Activated naive CD8-positive, alpha-beta T cell treated with anti-CD3 and anti-CD28 coated beads, Interleukin-2, amount 50 U/mL, for 24 hours (primary cell): Measurements from ENCODE around the gene CA10.

Experiments
- ATAC-seq: fragments of 150-1000 bp; cut with Tn5 transposase; one replicate; pipeline ENCODE4 v1.10.0; 2021
- DNase-seq: peaks from one replicate; pipeline ENCODE4 v3.0.0; 2021
- H3K27ac Mint-ChIP-seq: one replicate; pipeline ENCODE4 v1.8.0; 2021; ENCODE audit warnings: mild to moderate bottlenecking, mixed read lengths
- H3K27me3 Mint-ChIP-seq: one replicate; pipeline ENCODE4 v1.8.0; 2021; ENCODE audit warnings: mixed read lengths
- H3K36me3 Mint-ChIP-seq: one replicate; pipeline ENCODE4 v1.8.0; 2021; ENCODE audit warnings: low read depth, mixed read lengths
- H3K4me1 Mint-ChIP-seq: one replicate; pipeline ENCODE4 v1.8.0; 2021; ENCODE audit warnings: mixed read lengths
- H3K4me3 Mint-ChIP-seq: one replicate; pipeline ENCODE4 v1.8.0; 2021; ENCODE audit warnings: mild to moderate bottlenecking, moderate library complexity, mixed read lengths
- H3K9me3 Mint-ChIP-seq: one replicate; pipeline ENCODE4 v1.8.0; 2021; ENCODE audit warnings: mixed read lengths

Gene CA10

GRCh38 chr17:51764387-51764971 lies 394.0 kb downstream of the CA10 start:
- no peak overlapping the region for H3K27ac Mint-ChIP-seq
- H3K4me1 Mint-ChIP-seq: no peaks in the 10 kb centered on the region
- DNase-seq: peak; percentile 23
- H3K4me3 Mint-ChIP-seq: no peak overlapping the region
- no peaks in the 10 kb centered on the region for H3K36me3 Mint-ChIP-seq
- H3K27me3 Mint-ChIP-seq: peaks cover 11% of the 10 kb centered on the region
- ATAC-seq: peak; percentile 91
- no peaks in the 10 kb centered on the region for H3K9me3 Mint-ChIP-seq

GRCh38 chr17:51763058-51763457 lies 395.5 kb downstream of the CA10 start:
- DNase-seq (no peak), ATAC-seq (no peak)
- Mint-ChIP-seq H3K4me3 (no peak overlapping the region), H3K27me3 (peaks cover 11% of the 10 kb centered on the region), H3K27ac (no peak overlapping the region), H3K9me3 (no peaks in the 10 kb centered on the region), H3K36me3 (no peaks in the 10 kb centered on the region), H3K4me1 (no peaks in the 10 kb centered on the region)

- Mint-ChIP-seq H3K27ac (no peak overlapping the region), H3K36me3 (no peaks in the 10 kb centered on the region), H3K4me3 (no peak overlapping the region), H3K9me3 (no peaks in the 10 kb centered on the region), H3K4me1 (no peaks in the 10 kb centered on the region), H3K27me3 (peaks cover 11% of the 10 kb centered on the region)
- DNase-seq (no peak), ATAC-seq (no peak)
These were observed 397.4 kb downstream of the CA10 start for GRCh38 chr17:51761105-51761504.

GRCh38 chr17:51759260-51759659 lies 399.3 kb downstream of the CA10 start:
- Mint-ChIP-seq H3K4me3 (no peak overlapping the region), H3K4me1 (no peaks in the 10 kb centered on the region), H3K36me3 (no peaks in the 10 kb centered on the region), H3K27me3 (peaks cover 12% of the 10 kb centered on the region), H3K27ac (no peak overlapping the region), H3K9me3 (no peaks in the 10 kb centered on the region)
- ATAC-seq: no peak
- no peak for DNase-seq

GRCh38 chr17:51751072-51751471 lies 407.4 kb downstream of the CA10 start:
- ATAC-seq (no peak), DNase-seq (no peak)
- H3K36me3 Mint-ChIP-seq: no peaks in the 10 kb centered on the region
- no peaks in the 10 kb centered on the region for H3K9me3 Mint-ChIP-seq
- H3K27me3 Mint-ChIP-seq: peaks cover 2% of the 10 kb centered on the region
- no peaks in the 10 kb centered on the region for H3K4me1 Mint-ChIP-seq
- H3K4me3 Mint-ChIP-seq: no peak overlapping the region
- H3K27ac Mint-ChIP-seq: no peak overlapping the region

- DNase-seq (no peak), ATAC-seq (peak; percentile 33)
- H3K27ac Mint-ChIP-seq: no peak overlapping the region
- H3K4me1 Mint-ChIP-seq: no peaks in the 10 kb centered on the region
- H3K9me3 Mint-ChIP-seq: no peaks in the 10 kb centered on the region
- no peaks in the 10 kb centered on the region for H3K36me3 Mint-ChIP-seq
- H3K27me3 Mint-ChIP-seq: no peaks in the 10 kb centered on the region
- no peak overlapping the region for H3K4me3 Mint-ChIP-seq
These were observed 409.5 kb downstream of the CA10 start for GRCh38 chr17:51748749-51749604.

- DNase-seq (no peak), ATAC-seq (no peak)
- Mint-ChIP-seq H3K9me3 (no peaks in the 10 kb centered on the region), H3K4me3 (no peak overlapping the region), H3K4me1 (no peaks in the 10 kb centered on the region), H3K36me3 (no peaks in the 10 kb centered on the region), H3K27ac (no peak overlapping the region), H3K27me3 (no peaks in the 10 kb centered on the region)
These were observed 412.1 kb downstream of the CA10 start for GRCh38 chr17:51746421-51746820.

- Mint-ChIP-seq H3K4me3 (no peak overlapping the region), H3K27me3 (no peaks in the 10 kb centered on the region), H3K36me3 (no peaks in the 10 kb centered on the region), H3K4me1 (no peaks in the 10 kb centered on the region), H3K27ac (no peak overlapping the region), H3K9me3 (no peaks in the 10 kb centered on the region)
- ATAC-seq (no peak), DNase-seq (no peak)
These were observed 412.5 kb downstream of the CA10 start for GRCh38 chr17:51745993-51746392.

GRCh38 chr17:51743477-51743876 lies 415.0 kb downstream of the CA10 start:
- H3K27me3 Mint-ChIP-seq: peaks cover 2% of the 10 kb centered on the region
- DNase-seq (no peak), ATAC-seq (no peak)
- no peaks in the 10 kb centered on the region for H3K36me3 Mint-ChIP-seq
- no peaks in the 10 kb centered on the region for H3K9me3 Mint-ChIP-seq
- H3K27ac Mint-ChIP-seq: no peak overlapping the region
- no peak overlapping the region for H3K4me3 Mint-ChIP-seq
- H3K4me1 Mint-ChIP-seq: no peaks in the 10 kb centered on the region

- no peak overlapping the region for H3K4me3 Mint-ChIP-seq
- peaks cover 2% of the 10 kb centered on the region for H3K27me3 Mint-ChIP-seq
- H3K27ac Mint-ChIP-seq: no peak overlapping the region
- H3K9me3 Mint-ChIP-seq: no peaks in the 10 kb centered on the region
- no peaks in the 10 kb centered on the region for H3K4me1 Mint-ChIP-seq
- no peak for ATAC-seq
- no peaks in the 10 kb centered on the region for H3K36me3 Mint-ChIP-seq
- no peak for DNase-seq
These were observed 415.9 kb downstream of the CA10 start for GRCh38 chr17:51742571-51742970.

- Mint-ChIP-seq H3K4me3 (no peak overlapping the region), H3K27me3 (peaks cover 2% of the 10 kb centered on the region), H3K36me3 (no peaks in the 10 kb centered on the region), H3K9me3 (no peaks in the 10 kb centered on the region), H3K27ac (no peak overlapping the region), H3K4me1 (no peaks in the 10 kb centered on the region)
- no peak for DNase-seq
- ATAC-seq: no peak
These were observed 417.1 kb downstream of the CA10 start for GRCh38 chr17:51741458-51741857.

- ATAC-seq (no peak), DNase-seq (no peak)
- Mint-ChIP-seq H3K27me3 (peaks cover 2% of the 10 kb centered on the region), H3K4me3 (no peak overlapping the region), H3K36me3 (no peaks in the 10 kb centered on the region), H3K27ac (no peak overlapping the region), H3K4me1 (no peaks in the 10 kb centered on the region), H3K9me3 (no peaks in the 10 kb centered on the region)
These were observed 418.0 kb downstream of the CA10 start for GRCh38 chr17:51740531-51740930.

- ATAC-seq (no peak), DNase-seq (no peak)
- Mint-ChIP-seq H3K4me3 (no peak overlapping the region), H3K27me3 (peaks cover 6% of the 10 kb centered on the region), H3K27ac (no peak overlapping the region), H3K36me3 (no peaks in the 10 kb centered on the region), H3K9me3 (no peaks in the 10 kb centered on the region), H3K4me1 (no peaks in the 10 kb centered on the region)
These were observed 419.1 kb downstream of the CA10 start for GRCh38 chr17:51739245-51739886.

GRCh38 chr17:51736356-51736755 lies 422.2 kb downstream of the CA10 start:
- Mint-ChIP-seq H3K27ac (no peak overlapping the region), H3K9me3 (no peaks in the 10 kb centered on the region), H3K4me1 (no peaks in the 10 kb centered on the region), H3K36me3 (no peaks in the 10 kb centered on the region), H3K27me3 (peaks cover 23% of the 10 kb centered on the region), H3K4me3 (no peak overlapping the region)
- DNase-seq (no peak), ATAC-seq (no peak)

GRCh38 chr17:51734976-51735375 lies 423.5 kb downstream of the CA10 start:
- ATAC-seq: no peak
- H3K36me3 Mint-ChIP-seq: no peaks in the 10 kb centered on the region
- H3K27ac Mint-ChIP-seq: no peak overlapping the region
- no peaks in the 10 kb centered on the region for H3K9me3 Mint-ChIP-seq
- H3K4me3 Mint-ChIP-seq: no peak overlapping the region
- no peaks in the 10 kb centered on the region for H3K4me1 Mint-ChIP-seq
- H3K27me3 Mint-ChIP-seq: peaks cover 23% of the 10 kb centered on the region
- no peak for DNase-seq
